ENCODE data around the gene KIF5A.

GRCh38 chr12:57522887-57523705 is 26.7 kb upstream of the KIF5A start:
- no peak for TF ChIP-seq CTCF (IDR thresholded peaks at IDR 0.05)
- TF ChIP-seq ZFX (IDR thresholded peaks at IDR 0.05; ENCODE audit: borderline replicate concordance) = no peak

All from 22Rv1 (cell line).